WERI-Rb-1 (cell line): ENCODE data around the gene SLC4A1AP.

ENCODE experiments used
- DNase-seq: peaks from one replicate; pipeline ENCODE4 v3.0.0-alpha.2; 2020
- H3K27ac ChIP-seq: fragments of 250-450 bp; sonication (Bioruptor Pico); 2 replicates; pipeline ENCODE4 v1.5.1; 2020; ENCODE audit warnings: mild to moderate bottlenecking, moderate library complexity
- H3K27me3 ChIP-seq: fragments of 250-450 bp; sonication (Bioruptor Pico); 2 replicates; pipeline ENCODE4 v1.5.1; 2021; ENCODE audit warnings: mild to moderate bottlenecking, low read depth, moderate library complexity; ENCODE audit not compliant: insufficient read depth, severe bottlenecking
- H3K36me3 ChIP-seq: fragments of 250-450 bp; sonication (Bioruptor Pico); 2 replicates; pipeline ENCODE4 v1.5.1; 2020; ENCODE audit warnings: mild to moderate bottlenecking, moderate library complexity
- H3K4me3 ChIP-seq: 2 replicates; pipeline ENCODE4 v1.5.1; 2011; ENCODE audit warnings: low read depth, mild to moderate bottlenecking, control low read depth, low read length
- H3K9me3 ChIP-seq: fragments of 250-450 bp; sonication (Bioruptor Pico); 2 replicates; pipeline ENCODE4 v1.5.1; 2021; ENCODE audit warnings: mild to moderate bottlenecking, moderate library complexity; ENCODE audit not compliant: severe bottlenecking
- TF ChIP-seq, protein P1 (sequence below): IDR thresholded peaks from 2 replicates; pipeline ENCODE4 v1.5.1; 2011; ENCODE audit warnings: low read depth, mild to moderate bottlenecking, control low read depth, inconsistent platforms, low read length

SLC4A1AP gene

DNA sequence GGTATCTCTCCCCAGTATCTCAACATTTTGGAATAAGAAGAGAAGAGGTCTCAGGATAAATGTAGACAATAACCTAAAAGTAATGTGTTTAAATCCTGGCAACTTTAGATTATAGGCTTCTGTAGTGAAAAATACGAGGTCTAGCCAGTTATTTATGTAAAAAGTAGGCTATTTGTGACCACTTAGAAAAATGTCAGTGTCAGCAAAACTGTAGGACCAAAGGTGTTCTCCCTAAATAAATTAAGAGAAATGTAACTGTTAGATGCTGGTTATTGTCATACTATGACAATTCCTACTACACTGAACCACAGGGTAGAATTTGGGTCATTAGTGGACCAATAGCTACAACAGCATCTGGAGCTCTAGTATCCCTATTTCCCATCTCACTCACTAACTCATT is 2.3 kb upstream of the SLC4A1AP start:
- H3K9me3 ChIP-seq: no peaks in the 10 kb centered on the region
- DNase-seq: no peak
- no peak overlapping the region for H3K4me3 ChIP-seq
- H3K36me3 ChIP-seq: peaks cover 76% of the 10 kb centered on the region
- no peak overlapping the region for H3K27ac ChIP-seq
- TF ChIP-seq, protein P1, sequence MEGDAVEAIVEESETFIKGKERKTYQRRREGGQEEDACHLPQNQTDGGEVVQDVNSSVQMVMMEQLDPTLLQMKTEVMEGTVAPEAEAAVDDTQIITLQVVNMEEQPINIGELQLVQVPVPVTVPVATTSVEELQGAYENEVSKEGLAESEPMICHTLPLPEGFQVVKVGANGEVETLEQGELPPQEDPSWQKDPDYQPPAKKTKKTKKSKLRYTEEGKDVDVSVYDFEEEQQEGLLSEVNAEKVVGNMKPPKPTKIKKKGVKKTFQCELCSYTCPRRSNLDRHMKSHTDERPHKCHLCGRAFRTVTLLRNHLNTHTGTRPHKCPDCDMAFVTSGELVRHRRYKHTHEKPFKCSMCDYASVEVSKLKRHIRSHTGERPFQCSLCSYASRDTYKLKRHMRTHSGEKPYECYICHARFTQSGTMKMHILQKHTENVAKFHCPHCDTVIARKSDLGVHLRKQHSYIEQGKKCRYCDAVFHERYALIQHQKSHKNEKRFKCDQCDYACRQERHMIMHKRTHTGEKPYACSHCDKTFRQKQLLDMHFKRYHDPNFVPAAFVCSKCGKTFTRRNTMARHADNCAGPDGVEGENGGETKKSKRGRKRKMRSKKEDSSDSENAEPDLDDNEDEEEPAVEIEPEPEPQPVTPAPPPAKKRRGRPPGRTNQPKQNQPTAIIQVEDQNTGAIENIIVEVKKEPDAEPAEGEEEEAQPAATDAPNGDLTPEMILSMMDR: no peak
- H3K27me3 ChIP-seq: no peaks in the 10 kb centered on the region

DNA sequence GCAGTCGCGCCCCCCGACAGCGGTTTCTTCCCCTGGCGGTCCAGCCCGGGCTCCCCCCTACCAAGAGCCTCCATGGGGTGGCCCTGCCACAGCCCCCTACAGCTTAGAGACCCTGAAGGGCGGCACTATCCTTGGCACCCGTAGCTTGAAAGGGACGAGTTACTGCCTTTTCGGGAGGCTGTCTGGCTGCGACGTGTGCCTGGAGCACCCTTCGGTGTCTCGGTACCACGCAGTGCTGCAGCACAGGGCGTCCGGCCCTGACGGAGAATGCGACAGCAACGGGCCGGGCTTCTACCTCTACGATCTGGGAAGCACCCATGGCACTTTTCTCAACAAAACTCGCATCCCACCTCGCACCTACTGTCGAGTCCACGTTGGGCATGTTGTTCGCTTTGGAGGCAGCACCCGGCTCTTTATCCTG is 475 bp downstream of the SLC4A1AP start:
- Histone ChIP-seq H3K4me3 (peak overlapping the region; percentile 90), H3K27me3 (no peaks in the 10 kb centered on the region), H3K9me3 (no peaks in the 10 kb centered on the region), H3K36me3 (peaks cover 72% of the 10 kb centered on the region), H3K27ac (peak overlapping the region; percentile 97)
- TF ChIP-seq, protein P1: no peak
- no peak for DNase-seq

DNA sequence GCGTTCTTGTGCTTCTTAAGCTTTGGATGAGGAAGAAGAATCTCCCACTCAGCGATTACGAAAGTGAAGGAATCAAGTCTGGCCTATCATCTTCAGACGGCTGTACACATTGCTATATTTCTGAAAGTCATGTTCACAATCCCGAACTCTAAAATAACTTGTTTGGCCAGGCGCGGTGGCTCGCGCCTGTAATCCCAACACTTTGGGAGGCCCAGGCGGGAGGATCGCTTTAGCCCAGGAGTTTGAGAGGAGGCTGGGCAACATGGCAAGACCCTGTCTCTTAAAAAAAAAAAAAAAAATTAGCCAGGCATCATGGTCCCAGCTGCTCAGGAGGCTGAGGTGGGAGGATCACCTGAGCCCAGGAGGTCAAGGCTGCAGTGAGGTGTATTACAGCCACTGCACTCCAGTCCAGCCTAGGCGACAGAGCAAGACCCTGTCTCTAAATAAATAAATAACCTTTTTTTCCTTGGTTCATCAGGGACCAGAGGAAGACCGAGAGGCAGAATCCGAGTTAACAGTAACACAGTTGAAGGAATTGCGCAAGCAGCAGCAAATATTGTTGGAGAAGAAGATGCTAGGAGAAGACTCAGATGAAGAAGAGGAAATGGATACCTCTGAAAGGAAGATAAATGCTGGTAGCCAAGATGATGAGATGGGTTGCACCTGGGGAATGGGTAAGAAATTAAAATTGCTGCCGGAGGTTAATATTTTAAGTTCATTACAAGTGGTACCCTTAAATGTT is 1.1 kb downstream of the SLC4A1AP start:
- Histone ChIP-seq H3K36me3 (peaks cover 72% of the 10 kb centered on the region), H3K4me3 (peak overlapping the region; percentile 90), H3K9me3 (no peaks in the 10 kb centered on the region), H3K27ac (no peak overlapping the region), H3K27me3 (no peaks in the 10 kb centered on the region)
- TF ChIP-seq, protein P1: no peak
- DNase-seq: no peak

DNA sequence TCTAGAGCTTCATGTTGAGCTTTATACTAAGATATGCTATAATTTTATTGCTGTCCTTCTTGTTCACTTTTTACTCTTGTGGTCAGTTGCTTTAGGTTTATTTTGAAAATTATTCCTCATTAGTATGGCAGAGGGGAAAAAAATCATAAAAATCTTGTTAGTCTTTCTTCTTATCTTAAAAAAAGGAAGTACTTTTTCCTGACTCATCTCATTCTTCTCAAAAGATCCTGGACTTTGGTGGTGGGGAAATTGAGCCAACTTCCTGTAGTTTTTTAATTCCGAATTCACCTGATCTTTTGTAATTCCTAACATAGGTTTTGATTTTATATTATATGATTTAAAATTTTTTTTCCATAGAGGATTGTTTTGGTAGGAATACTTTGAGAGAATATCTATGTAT is 3.8 kb downstream of the SLC4A1AP start:
- TF ChIP-seq, protein P1: no peak

DNA sequence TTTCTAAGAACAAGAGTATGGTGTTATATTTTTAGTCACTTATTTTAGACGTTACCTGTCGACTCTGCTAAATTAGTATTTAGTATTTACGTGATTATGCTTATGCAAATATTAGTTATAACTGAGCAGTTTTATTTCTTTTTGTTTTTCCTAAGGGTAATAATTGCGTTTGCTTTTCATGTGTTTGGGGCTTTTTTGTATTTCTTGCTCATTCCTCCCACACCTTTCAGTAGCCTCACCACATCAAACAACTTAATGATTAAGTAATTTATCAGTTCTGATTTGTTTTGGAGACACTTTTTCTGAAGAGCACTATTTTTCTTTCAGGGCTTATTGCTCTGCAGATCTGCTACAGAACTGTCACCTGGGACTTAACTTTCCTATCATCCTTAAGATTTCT is 7.5 kb downstream of the SLC4A1AP start:
- no peaks in the 10 kb centered on the region for H3K9me3 ChIP-seq
- no peaks in the 10 kb centered on the region for H3K27me3 ChIP-seq
- peaks cover 79% of the 10 kb centered on the region for H3K36me3 ChIP-seq
- TF ChIP-seq, protein P1: no peak
- H3K27ac ChIP-seq: no peak overlapping the region
- DNase-seq: no peak
- H3K4me3 ChIP-seq: no peak overlapping the region

More for the DNA sequence above, 3.8 kb downstream of the SLC4A1AP start:
- H3K4me3 ChIP-seq: no peak overlapping the region
- peaks cover 68% of the 10 kb centered on the region for H3K36me3 ChIP-seq
- no peaks in the 10 kb centered on the region for H3K9me3 ChIP-seq
- DNase-seq: no peak
- no peak overlapping the region for H3K27ac ChIP-seq
- H3K27me3 ChIP-seq: no peaks in the 10 kb centered on the region
